Measurements from ENCODE around the gene SLC35D1.
"Not testable (repeated sequence)": the region's sequence is repeated elsewhere in the genome, so short reads cannot be mapped to it uniquely, and the experiment has no call there.

Gene SLC35D1

GRCh38 chr1:67053785-67054772 is at the start of gene SLC35D1:
Gene SLC35D1, minus strand, starts transcription at chr1:67054148. Its CDS starts 135 bp downstream, at chr1:67054013.
- DNase-seq: peak; percentile 45 to 46

DNA sequence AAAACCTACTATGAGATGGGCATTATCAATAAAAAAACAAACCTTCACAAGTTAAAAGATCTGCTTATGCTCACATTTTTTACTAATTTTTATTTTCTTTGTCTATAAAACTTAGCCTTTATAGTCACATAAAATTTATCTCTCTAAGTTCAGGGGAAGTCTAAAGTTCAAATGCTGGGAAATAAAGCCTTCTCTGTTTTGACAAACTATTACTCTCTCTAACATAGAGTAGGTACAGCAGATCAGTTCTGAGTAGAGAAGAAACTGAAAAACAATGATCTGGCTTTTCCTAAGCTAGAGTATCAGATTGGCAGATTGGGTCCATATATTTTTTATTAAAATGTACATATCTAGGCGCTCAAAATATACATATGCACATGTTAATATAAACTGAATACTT is 49.6 kb upstream of the SLC35D1 start:
- no peak for DNase-seq

DNA sequence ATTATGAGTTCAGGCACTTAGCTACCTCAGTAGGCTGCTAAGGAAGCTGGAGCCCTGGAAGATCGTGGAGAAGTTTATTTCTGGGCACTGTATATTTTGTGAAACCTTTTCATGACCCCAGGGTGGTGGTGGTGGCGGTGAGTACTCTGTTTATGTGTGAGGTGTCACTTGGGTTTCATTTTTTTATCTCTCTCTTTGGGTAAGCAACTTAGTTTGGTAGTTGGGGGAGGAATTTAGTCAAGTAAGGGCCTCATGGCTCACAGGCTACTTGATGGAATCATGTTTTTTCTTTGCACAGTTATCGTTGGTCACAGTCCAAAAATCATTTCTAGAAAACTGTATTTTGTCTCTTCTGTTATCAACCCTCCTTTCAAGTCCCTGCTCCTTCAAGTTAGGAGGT is 46.9 kb upstream of the SLC35D1 start:
- DNase-seq: no peak

GRCh38 chr1:67097305-67097704 is 43.4 kb upstream of the SLC35D1 start:
- no peak for DNase-seq

- no peak for DNase-seq
Measured at GRCh38 chr1:67094191-67094590, 40.2 kb upstream of the SLC35D1 start.

- DNase-seq: no peak
Measured at GRCh38 chr1:67089685-67090208, 35.8 kb upstream of the SLC35D1 start.

GRCh38 chr1:67088440-67088839 is 34.5 kb upstream of the SLC35D1 start:
- DNase-seq: no peak

DNA sequence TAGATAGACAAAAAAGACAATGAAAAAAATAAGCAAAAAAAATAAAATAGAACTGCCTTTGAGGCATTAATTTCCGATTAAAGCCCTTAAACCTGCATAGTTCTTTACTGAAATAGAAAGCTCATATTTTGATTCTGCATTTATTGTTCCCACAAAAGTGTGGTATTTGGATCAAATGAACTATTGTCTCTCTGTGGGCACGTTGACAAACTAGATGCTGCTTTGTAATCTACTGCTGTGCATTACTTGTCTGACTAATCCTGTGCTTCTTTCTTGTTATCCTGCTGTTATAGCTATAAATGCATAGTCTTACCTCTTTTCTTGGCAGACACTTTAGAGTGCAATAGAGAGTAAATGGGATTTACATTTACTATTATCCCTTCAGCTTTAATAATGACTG is 31.4 kb upstream of the SLC35D1 start:
- DNase-seq: no peak

GRCh38 chr1:67084765-67085318 is 30.9 kb upstream of the SLC35D1 start:
- no peak for DNase-seq

GRCh38 chr1:67078291-67078690 is 24.3 kb upstream of the SLC35D1 start:
- no peak for DNase-seq

GRCh38 chr1:67077593-67077992 is 23.6 kb upstream of the SLC35D1 start:
- no peak for DNase-seq

DNA sequence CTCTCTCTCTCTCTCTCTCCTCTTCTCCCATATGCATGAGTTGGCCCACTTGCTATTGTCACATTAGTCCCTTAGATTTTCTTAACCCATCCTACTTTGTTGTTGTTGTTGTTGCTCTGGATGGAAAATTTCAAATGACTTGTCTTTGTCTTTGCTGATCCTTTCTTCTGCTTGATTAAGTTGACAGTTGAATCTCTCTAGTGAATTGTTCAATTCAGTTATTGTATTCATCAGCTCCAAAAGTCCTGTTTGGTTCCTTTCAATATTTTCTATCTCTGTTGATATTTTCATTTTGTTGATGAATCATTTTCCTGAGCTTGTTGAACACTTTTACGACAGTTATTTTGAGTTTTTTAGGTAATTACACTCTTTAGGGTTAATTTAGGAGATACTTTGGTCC is 18.8 kb upstream of the SLC35D1 start:
- no peak for DNase-seq

DNA sequence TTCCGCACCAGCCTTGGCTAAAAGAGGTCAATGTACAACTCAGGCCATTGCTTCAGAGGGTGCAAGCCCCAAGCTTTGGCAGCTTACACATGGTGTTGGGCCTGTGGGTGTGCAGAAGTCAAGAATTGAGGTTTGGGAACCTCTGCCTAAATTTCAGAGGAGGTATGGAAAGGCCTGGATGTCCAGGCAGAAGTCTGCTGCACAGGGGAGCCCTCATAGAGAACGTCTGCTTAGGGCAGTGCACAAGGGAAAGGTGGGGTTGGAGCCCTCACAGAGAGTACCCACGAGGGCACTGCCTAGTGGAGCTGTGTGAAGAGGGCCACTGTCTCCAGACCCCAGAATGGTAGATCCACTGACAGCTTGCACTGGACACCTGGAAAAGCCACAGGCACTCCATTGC is 13.7 kb upstream of the SLC35D1 start:
- DNase-seq: not testable (repeated sequence)

DNA sequence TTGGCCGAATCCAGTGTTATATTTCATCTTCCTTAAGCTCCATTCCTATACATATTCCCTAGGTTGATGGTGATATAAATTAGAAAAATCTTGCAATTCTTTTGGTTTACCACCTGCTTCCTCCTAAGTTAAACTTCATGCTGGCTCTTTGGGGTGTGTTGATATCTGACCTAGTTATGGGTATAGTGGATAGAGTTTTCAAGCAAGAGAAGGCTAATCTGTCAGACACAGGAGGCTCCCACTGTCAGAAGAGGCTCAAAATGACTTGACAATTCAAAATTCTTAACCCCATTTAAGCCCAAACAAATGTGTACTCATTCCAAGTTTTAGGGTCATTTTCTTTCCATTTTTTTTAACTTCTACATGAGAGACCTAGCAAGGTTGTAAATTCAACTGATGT is 8.5 kb upstream of the SLC35D1 start:
- DNase-seq: no peak

DNA sequence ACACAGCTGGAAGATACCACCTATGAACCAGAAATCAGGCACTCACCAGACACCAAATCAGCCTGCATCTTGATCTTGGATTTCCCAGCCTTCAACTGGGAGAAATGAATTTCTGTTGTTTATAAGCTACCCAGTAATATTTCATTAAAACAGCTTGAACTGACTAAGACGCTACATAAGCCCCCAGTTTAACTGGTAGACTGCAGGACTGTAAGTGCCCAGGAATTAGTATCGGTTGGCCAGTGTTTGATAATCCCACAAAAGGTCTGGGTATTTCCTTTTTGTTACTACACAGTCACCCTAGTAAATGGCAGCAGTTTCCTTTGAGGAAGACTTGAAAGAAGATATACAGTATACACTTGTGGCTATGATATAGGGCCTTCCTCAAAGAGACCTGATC is 7.3 kb upstream of the SLC35D1 start:
- no peak for DNase-seq

GRCh38 chr1:67060811-67061218 is 6.9 kb upstream of the SLC35D1 start:
- DNase-seq: peak in 1 of 2 donors; percentile 11

DNA sequence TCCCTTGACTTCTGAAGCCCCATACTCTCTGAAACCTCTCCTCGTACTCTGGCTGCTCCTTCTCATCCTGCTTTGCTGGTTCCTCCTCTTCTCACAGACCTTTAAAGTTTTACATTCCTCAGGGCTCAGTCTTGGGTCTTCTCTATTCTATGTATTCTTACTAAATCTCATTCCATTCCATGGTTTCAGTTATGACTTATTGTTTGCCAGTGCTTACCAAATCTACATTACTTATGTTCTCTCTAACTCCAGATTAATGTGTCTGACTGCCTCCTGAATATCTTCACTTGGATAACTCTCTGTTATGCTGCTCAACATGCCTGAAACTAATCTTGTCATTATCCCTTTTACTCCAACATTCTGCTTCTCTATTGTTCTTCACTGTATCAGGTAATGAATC is 5.4 kb upstream of the SLC35D1 start:
- DNase-seq: no peak

DNA sequence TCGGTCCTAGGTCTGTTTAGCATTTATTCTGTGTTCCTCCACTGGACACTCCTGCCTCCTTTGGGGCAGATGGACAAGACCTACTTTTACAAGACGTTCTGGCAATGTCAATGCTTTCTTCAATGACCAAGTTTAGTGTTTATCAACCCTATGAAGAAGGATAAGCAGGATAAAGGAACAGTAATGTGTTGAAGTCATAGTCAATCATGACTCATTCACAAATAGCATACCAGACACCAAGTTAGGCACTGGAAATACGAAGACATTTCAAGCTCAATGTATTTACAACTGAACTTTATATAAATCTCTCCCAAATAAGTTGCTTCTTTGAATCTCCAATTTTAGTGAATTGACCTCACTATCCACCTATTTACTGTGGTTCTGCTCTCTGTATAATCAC is 4.8 kb upstream of the SLC35D1 start:
- DNase-seq: no peak

- DNase-seq: no peak
Measured at GRCh38 chr1:67058242-67058641, 4.3 kb upstream of the SLC35D1 start.

- DNase-seq: no peak
Measured at GRCh38 chr1:67053535-67053784, 488 bp downstream of the SLC35D1 start.

- peak; percentile 13 to 18 for DNase-seq
Measured at GRCh38 chr1:67052741-67053534, 1.0 kb downstream of the SLC35D1 start.

- DNase-seq: no peak
Measured at GRCh38 chr1:67051196-67051595, 2.8 kb downstream of the SLC35D1 start.

DNA sequence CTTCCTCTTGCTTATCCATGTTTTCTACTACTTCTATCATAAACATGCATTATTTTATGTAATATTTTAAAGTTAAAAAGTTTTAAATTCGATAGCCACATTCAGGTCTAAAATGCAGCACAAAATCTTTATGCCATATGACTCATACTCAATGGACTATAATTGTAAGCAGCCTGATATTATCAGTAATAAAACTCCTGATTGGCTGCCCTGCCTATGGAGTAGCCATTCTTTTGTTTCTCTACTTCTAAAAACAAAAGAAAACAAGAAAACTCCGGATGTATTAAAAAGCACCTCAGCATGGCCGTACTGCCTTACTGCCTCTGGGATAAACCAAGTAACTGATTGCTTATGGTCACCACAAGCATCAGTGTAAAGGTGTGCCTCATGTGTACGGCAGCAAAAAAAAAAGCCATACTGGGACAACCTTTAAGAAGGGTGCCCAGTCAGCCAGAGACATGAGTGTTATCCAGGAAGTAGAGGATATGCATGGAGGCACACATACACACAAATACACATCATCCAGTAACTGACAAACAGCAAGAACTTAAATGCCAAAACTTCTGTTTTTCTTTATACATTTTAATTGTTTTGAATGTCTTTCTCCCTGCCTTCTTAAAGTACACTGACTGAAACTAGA is 9.2 kb downstream of the SLC35D1 start:
- no peak for DNase-seq
